HG02981 (cell line): ENCODE results near the gene VGLL3.
"Not testable (repeated sequence)": the region's sequence is repeated elsewhere in the genome, so short reads cannot be mapped to it uniquely, and the experiment has no call there.

Experiments
- ATAC-seq: cut with Tn5 transposase; IDR thresholded peaks from one replicate; pipeline ENCODE4 v1.9.1; 2021; ENCODE audit warnings: mild to moderate bottlenecking, moderate library complexity; ENCODE audit not compliant: unreplicated experiment

VGLL3 gene

GRCh38 chr3:86990734-86991481, at the start of gene VGLL3:
Gene VGLL3 (minus strand): TSS chr3:86991149. CDS start chr3:86990743, 406 bp downstream.
- ATAC-seq: peak; percentile 53

- no peak for ATAC-seq
Measured at GRCh38 chr3:87037652-87038051, 46.7 kb upstream of the VGLL3 start.

GRCh38 chr3:87036671-87037070, 45.7 kb upstream of the VGLL3 start:
- no peak for ATAC-seq

GRCh38 chr3:87035339-87035738, 44.4 kb upstream of the VGLL3 start:
- no peak for ATAC-seq

- no peak for ATAC-seq
Measured at GRCh38 chr3:87033205-87033604, 42.3 kb upstream of the VGLL3 start.

- no peak for ATAC-seq
Measured at GRCh38 chr3:87025661-87026645, 35.0 kb upstream of the VGLL3 start.

GRCh38 chr3:87017370-87017769, 26.4 kb upstream of the VGLL3 start:
- ATAC-seq: not testable (repeated sequence)

- ATAC-seq: no peak
Measured at GRCh38 chr3:87009271-87009670, 18.3 kb upstream of the VGLL3 start.

GRCh38 chr3:87006844-87007439, 16.0 kb upstream of the VGLL3 start:
- no peak for ATAC-seq

GRCh38 chr3:87004883-87005282, 13.9 kb upstream of the VGLL3 start:
- ATAC-seq: no peak

- ATAC-seq: no peak
Measured at GRCh38 chr3:87002346-87002745, 11.4 kb upstream of the VGLL3 start.

- ATAC-seq: no peak
Measured at GRCh38 chr3:87001473-87002098, 10.6 kb upstream of the VGLL3 start.

- ATAC-seq: no peak
Measured at GRCh38 chr3:87000940-87001339, 10.0 kb upstream of the VGLL3 start.

GRCh38 chr3:86998569-86998968, 7.6 kb upstream of the VGLL3 start:
- no peak for ATAC-seq

- no peak for ATAC-seq
Measured at GRCh38 chr3:86996261-86996955, 5.5 kb upstream of the VGLL3 start.

- no peak for ATAC-seq
Measured at GRCh38 chr3:86995537-86995936, 4.6 kb upstream of the VGLL3 start.

GRCh38 chr3:86993704-86994103, 2.8 kb upstream of the VGLL3 start:
- no peak for ATAC-seq

GRCh38 chr3:86991840-86992435, 989 bp upstream of the VGLL3 start:
- no peak for ATAC-seq

- peak; percentile 18 for ATAC-seq
Measured at GRCh38 chr3:86991482-86991815, 500 bp upstream of the VGLL3 start.
